ENCODE data around the gene LZTS3.

DNA sequence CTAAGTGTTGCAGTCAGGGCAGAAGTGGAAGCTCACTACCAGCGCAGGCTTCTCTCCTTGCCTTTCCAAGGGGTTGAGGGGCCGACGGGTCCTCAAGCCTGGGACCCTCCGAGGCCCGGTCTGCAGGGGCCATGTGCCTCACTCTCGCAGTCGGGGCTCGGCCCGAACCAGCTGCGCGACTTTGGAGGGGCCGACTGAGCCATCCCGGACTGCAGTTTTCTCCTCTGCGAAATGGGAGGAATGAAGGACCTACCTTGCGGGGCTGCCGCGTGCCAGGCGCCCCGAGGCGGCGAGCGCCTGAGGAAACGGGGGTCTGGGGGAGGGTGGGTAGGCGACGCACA, 5.6 kb downstream of the LZTS3 start:
- TF ChIP-seq, protein P1, sequence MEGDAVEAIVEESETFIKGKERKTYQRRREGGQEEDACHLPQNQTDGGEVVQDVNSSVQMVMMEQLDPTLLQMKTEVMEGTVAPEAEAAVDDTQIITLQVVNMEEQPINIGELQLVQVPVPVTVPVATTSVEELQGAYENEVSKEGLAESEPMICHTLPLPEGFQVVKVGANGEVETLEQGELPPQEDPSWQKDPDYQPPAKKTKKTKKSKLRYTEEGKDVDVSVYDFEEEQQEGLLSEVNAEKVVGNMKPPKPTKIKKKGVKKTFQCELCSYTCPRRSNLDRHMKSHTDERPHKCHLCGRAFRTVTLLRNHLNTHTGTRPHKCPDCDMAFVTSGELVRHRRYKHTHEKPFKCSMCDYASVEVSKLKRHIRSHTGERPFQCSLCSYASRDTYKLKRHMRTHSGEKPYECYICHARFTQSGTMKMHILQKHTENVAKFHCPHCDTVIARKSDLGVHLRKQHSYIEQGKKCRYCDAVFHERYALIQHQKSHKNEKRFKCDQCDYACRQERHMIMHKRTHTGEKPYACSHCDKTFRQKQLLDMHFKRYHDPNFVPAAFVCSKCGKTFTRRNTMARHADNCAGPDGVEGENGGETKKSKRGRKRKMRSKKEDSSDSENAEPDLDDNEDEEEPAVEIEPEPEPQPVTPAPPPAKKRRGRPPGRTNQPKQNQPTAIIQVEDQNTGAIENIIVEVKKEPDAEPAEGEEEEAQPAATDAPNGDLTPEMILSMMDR (IDR thresholded peaks at IDR 0.05), result no peak
- TF ChIP-seq POLR2A (IDR thresholded peaks at IDR 0.05), result no peak

Measured in adrenal gland (tissue), 5 donors.